Lower leg skin (tissue), 3 donors: ENCODE data around the gene MGAT4A.

Source experiments
- CTCF ChIP-seq, 3 donors: fragments of 450-650 bp; IDR thresholded peaks; one replicate each; pipeline ENCODE4 v1.5.1; 2016; ENCODE audit warnings: antibody characterized with exemption in 3 of 3, mild to moderate bottlenecking in 3 of 3, moderate library complexity in 2 of 3
- POLR2A ChIP-seq, 2 donors: fragments of 450-650 bp; IDR thresholded peaks; one replicate each; pipeline ENCODE4 v1.6.1; 2016 to 2017; ENCODE audit warnings: antibody characterized with exemption in 2 of 2, mild to moderate bottlenecking in 1 of 2, moderate library complexity in 1 of 2

- TF ChIP-seq POLR2A (IDR thresholded peaks at IDR 0.05) (no peak), CTCF (IDR thresholded peaks at IDR 0.05) (no peak)
Measured at GRCh38 chr2:98702127-98702802, 28.7 kb downstream of the MGAT4A start.
